NCI-H345 treated with DMSO at 0.1 percent for 48 hours (cell line): ENCODE measurements around the gene DDIT3.
"Not testable (repeated sequence)": the region's sequence is repeated elsewhere in the genome, so short reads cannot be mapped to it uniquely, and the experiment has no call there.

Source experiments
- DNase-seq: peaks from one replicate; lab custom pipeline; 2025; ENCODE audit not compliant: unreplicated experiment; lab: John Stamatoyannopoulos, UW

Gene DDIT3

DNA sequence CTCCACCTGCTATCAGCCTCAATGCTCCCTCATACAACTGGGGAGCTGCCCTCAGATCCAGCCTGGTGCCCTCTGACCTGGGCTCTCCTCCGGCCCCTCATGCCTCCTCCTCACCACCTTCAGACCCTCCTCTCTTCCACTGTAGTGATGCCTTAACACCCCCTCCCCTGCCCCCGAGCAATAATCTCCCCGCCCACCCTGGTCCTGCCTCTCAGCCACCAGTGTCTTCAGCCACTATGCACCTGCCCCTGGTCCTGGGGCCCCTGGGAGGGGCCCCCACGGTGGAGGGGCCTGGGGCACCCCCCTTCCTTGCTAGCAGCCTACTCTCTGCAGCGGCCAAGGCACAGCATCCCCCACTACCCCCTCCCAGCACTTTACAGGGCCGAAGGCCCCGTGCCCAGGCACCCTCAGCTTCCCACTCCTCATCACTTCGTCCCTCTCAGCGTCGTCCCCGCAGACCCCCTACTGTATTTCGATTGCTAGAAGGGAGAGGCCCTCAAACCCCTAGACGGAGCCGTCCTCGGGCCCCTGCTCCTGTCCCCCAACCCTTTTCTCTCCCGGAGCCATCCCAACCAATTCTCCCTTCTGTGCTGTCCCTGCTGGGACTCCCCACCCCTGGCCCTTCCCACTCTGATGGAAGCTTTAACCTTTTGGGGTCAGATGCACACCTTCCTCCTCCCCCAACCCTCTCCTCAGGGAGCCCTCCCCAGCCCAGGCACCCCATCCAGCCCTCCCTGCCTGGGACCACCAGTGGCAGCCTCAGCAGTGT is 5.5 kb upstream of the DDIT3 start:
- no peak for DNase-seq

DNA sequence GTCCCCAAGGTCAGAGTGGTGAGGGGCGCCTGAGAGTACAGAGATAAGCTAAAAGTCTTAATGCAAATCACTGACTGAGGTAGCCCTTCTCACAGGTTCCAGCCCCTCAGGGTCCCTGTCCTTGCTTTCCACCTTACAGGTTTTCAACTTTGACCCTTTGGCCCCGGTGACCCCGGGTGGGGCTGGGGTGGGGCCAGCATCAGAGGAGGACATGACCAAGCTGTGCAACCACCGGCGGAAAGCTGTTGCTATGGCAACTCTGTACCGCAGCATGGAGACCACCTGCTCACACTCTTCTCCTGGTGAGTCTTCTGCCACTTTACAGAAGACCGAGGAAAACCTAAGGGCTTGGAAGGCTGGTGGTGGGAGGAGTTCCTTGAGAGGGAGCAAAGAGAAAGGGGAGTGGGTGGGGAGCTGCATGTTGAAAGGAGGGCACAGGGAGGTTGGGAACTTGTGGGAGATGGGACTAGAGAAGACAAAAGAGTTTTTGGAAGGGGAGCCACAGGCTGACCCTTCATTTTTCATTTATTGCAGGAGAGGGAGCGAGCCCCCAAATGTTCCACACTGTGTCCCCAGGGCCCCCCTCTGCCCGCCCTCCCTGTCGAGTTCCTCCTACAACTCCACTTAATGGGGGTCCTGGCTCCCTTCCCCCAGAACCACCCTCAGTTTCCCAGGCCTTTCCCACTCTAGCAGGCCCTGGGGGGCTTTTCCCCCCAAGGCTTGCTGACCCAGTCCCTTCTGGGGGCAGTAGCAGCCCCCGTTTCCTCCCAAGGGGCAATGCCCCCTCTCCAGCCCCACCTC is 4.7 kb upstream of the DDIT3 start:
- no peak for DNase-seq

DNA sequence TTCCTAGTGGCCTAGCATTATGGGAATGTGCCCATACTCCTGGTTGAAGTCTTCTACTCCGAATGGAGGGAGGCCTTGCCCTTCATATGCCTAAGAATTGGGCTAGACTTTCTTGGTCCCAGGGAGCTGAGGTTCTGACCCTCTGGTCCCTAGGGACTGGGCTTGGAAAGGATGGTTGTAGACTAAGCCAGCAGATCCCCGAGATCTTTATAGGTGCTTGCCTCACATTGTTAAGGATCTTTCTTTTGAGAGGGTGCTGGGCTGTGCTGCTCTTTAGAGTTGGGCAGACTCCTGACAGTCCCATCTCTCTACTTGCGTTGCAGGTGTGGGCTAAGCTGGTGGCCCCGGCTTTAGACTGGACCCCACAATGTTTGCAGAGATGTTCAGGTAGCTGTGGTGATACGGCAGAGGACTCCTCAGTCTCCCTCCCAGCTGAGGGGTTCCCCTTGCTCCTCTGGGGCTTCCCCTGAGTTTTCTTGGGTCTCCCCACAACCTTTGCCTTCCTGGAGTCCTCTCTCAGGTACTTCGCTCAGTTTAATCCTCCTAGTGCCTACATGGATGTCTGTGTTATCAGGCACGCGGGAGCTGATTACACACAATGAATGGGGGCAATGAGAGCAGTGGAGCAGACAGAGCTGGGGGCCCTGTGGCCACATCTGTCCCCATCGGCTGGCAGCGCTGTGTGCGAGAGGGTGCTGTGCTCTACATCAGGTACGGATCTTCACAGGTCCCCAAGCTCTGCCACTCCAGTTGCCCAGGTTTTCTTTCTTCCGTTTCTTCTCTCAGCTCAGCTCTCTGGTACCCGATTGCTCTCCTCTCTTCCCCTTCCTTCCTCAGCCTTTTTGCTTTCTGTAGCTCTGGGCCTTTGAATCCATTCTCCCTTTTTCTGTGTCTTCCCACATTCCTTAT is 3.6 kb upstream of the DDIT3 start:
- no peak for DNase-seq

DNA sequence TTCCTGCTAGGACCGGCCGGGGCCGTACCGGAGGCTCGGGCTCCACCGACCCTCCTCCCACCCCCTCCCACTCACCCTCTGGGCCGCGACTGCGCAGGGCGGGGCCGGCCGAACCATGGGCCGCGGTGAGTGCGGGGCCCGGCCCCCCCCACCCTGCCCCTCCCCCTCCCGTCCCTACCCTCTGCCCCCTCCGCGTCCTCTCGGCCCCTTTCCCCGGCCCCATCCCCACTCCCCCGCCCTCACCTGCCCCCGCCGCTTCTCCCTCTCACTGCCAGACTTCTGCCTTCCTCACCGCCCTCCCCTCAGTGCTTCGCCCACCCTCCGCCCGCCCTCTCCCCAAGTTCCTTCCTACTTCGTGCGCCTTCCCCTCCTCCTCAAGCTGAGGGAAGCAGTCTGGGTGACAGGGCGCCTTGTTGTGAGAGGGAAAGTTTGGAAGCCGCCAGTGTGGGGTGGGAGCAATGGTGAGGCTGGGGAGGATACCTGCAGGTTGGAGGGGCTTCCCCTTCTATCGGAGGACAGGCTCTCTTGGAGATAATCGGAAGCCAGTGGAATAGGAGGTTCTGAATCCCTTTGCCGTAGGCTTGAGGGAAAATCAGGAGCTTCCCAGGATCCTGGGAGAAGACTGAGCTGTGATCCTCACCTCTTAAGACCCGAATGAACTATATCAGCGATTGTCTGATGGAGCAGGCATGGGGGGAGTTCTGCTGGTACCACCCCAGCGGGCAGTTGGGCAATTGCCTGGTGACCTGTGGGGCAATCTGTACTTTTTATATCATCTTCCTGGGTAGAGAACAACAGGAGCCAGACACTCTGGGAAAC is 2.8 kb upstream of the DDIT3 start:
- DNase-seq, result no peak

DNA sequence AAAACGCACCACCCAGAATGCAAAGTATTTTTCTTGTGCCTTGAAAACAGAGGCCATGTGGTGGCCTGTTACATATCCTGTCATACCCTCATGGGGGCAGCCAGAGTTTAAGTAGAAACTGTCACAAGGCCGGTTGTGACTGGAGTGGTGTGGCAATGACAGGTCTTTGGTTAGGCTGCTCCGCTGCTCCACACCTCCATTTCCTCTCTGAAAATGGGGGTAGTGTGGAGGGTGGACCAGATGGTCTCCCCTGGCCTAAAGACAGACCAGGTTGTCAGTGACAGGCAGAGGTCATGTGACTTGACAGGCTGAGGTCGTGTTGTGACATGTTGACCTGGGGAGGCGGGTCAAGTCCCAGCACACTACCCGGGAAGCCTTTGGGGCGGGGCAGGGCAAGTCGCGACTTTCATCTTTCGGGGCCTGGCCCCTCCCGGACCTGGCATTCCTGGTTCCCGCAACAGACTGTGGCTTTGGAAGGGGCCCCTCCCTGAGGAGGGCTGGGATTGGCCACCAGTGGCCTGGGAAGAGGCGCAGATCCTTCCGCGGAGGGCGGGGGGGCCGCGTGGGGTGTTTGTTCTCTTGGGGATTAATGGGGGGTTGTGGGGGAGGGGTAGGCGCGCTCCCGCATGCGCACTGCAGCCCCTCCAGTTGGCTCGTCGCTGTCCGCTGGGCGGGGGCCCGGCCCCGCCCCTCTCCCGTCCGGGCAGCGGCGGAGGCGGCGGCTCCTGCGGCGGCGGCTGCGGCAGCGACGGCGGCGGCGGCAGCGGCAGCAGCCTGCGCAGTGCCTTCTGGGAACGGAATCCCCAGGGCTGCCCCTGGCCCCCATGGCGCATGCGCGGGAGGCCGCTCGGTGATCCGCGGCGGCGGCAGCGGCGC is 1.9 kb upstream of the DDIT3 start, which contains the start of gene MBD6:
Gene MBD6, plus strand, starts transcription at position 814 of the 876 bp plus-strand sequence. CDS start 1,480 bp downstream, outside the sequence.
- peak; percentile 65 for DNase-seq

DNA sequence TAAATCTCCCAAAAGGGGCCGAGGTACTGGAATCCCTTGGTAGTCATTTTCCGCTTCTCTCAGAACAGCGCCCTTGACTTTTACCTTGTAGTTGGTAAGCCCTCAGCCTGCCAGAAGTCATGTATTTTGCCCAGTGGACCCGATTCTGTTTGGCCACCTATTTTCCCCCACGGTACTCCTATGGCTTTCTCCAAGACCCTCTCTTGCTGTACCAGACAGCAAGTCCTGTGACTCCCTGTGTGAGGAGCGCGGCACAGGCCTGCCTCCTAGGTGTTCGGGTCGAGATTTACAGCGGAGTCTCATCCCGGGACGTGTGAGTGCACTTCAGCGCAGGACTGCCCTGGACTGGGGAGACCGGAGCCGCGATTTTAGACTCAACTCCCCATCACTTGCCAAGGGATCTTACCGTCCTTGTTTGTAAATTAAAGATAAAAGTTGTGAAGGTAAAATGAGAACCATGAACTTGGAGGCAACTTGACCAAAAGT is 1.3 kb upstream of the DDIT3 start:
- DNase-seq, result no peak

DNA sequence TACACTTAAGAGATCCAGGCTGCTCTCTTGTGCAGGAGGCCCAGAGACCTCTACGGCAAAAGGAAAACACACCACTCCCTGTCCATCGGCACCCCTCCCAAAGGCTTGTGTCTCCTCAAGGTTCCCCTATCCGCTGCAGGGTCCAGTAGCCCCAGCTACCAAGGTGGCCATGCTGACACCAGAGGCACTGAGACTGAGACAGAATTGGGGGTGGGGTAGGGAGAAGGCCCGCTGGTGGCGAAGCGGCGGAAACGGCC is 590 bp downstream of the DDIT3 start:
- no peak for DNase-seq

DNA sequence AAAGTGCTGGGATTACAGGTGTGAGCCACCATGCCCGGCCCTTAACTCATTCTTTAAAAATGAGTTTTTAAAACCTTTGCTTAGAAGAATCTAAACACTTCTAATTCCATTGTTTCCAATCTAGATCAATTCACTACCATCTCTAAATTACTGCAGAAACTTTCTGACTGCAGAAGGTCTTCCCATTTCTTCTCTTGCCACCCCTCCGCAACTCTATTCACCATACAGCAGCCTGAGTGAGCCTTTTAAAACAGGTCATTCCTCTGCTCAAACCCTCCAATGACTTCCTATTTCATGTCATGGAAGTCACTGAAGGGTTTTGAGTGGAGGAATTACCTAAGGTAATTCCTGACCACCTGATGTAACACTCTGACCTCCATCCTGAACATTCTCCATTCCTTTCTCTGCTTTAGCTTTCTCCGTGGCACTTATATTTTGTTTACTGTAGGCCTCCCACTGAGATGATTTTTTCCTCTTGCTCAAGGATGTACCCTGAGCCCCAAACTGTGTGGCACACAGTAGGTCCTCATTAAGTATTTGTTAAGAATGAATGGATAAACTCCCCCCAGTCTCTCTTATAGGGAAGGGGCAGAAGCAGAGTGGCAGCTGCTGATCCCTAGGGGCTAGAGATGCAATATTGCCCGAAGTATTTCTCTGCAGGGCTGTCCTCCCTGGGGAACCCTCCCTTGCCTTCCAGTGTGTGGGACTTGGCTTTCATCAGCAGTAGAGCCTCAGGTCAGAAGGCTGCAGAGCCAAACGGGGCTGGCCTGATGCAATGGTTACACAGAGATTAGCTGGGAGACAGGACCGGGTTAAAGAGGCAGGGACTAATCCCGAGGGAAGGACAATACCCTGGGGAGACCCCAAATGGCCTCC is 1.2 kb downstream of the DDIT3 start:
- no peak for DNase-seq

DNA sequence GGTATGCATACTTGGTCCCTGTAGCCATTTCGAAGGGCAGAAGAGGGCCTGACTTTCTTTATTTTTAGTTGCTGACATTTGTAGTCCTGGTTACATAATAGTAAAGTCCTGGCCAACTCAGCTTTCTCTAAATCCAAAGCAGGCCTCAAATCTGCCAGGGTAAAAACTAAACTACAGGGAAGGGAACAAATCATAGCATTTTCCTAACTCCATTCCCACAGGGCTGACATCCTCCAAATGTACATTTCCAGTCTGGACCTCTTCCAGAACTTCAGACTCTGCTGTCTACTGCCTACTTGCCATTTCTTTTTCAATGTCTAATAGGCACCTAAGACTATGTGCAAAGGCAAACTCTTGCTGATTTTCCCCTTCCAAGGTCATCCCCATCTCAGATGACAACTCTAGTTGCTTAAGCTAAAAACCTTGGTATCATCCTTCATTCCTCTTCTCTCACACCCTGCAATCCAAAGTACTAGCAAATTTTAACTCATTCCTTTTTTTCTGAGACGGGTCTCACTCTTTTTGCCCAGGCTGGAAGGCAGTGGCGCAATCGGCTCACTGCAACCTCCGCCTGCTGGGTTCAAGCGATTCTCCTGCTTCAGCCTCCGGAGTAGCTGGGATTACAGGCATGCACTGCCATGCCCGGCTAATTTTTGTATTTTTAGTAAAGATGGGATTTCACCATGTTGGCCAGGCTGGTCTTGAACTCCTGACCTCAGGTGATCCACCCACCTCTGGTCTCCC is 2.0 kb downstream of the DDIT3 start:
- no peak for DNase-seq

DNA sequence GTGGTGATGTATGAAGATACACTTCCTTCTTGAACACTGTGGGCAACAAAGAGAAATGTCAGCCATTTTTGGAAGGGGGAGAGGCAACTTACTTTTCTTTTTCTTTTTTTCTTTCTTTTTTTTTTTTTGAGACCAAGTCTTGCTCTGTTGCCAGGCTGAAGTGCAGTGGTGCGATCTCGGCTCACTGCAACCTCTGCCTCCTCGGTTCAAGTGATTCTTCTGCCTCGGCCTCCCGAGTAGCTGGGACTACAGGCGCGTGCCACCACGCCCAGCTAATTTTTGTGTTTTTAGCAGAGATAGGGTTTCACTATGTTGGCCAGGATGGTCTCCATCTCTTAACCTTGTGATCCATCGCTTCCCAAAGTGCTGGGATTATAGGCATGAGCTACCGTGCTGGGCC is 2.6 kb downstream of the DDIT3 start:
- DNase-seq, result not testable (repeated sequence)

DNA sequence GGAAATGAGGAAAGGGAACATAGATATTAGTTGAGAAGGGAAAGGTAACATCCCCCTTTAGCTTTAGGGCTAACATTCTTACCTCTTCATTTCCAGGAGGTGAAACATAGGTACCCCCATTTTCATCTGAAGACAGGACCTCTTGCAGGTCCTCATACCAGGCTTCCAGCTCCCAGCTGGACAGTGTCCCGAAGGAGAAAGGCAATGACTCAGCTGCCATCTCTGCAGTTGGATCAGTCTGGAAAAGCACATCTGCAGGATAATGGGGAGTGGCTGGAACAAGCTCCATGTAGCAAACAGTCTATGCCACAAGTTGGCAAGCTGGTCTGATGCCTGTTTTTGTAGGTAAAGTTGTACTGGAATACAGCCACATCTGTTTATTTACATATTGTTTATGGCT is 3.1 kb downstream of the DDIT3 start:
- DNase-seq, result no peak

DNA sequence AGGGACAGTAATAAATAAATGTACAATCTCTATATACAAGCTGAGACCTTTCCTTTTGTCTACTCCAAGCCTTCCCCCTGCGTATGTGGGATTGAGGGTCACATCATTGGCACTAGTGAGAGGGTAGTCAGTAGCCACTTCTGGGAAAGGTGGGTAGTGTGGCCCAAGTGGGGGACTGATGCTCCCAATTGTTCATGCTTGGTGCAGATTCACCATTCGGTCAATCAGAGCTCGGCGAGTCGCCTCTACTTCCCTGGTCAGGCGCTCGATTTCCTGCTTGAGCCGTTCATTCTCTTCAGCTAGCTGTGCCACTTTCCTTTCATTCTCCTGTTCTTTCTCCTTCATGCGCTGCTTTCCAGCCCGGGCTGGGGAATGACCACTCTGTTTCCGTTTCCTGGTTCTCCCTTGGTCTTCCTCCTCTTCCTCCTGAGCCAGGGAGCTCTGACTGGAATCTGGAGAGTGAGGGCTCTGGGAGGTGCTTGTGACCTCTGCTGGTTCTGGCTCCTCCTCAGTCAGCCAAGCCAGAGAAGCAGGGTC is 3.6 kb downstream of the DDIT3 start:
- DNase-seq, result no peak

DNA sequence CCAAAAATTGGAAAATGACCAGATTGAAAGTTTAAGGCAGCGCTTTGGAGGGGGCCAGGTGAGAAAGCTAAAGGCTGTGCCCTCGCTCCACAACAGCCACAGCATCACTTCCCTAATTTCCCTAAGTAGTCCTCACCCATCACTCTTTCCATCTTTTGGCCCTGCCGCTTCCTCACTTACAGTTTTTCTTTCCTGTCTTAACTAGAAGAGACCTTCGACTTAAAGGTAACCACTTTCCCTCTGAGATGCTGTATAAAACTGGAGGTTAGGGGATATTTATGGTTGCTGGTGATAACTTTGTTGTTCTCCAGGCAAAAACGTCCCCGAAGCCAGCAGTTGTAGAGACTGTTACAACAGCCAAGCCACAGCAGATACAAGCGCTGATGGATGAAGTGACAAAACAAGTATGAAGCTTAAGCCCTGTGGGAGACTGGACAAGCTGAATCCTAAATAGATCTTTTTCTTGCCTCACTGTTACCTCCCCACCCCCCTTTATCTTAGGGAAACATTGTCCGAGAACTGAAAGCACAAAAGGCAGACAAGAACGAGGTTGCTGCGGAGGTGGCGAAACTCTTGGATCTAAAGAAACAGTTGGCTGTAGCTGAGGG is 4.3 kb downstream of the DDIT3 start:
- DNase-seq, result no peak

DNA sequence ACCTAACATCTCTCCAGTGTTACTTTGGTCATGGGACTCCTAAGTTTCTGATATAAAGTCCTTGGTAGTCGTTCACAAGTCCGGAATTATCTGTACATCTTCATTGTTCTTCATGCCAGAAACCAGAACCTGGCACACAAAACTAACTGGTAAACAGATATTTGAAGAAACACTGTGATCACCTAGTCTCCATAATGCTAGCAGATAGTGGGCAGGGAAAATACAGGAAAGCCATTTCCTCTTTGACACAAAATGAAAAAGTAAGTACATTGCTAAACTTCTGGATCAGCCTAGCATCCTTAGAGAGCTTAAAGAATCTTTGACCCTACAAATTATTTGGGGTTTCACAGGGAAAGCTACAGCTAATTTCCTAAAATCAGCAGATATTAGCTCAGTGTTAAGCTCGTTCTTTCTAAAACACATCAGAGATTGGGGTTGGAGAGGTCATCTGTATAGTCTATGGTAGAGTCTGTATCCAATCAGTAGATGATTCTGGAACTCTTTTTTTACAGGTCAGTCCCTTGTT is 4.8 kb downstream of the DDIT3 start:
- no peak for DNase-seq

DNA sequence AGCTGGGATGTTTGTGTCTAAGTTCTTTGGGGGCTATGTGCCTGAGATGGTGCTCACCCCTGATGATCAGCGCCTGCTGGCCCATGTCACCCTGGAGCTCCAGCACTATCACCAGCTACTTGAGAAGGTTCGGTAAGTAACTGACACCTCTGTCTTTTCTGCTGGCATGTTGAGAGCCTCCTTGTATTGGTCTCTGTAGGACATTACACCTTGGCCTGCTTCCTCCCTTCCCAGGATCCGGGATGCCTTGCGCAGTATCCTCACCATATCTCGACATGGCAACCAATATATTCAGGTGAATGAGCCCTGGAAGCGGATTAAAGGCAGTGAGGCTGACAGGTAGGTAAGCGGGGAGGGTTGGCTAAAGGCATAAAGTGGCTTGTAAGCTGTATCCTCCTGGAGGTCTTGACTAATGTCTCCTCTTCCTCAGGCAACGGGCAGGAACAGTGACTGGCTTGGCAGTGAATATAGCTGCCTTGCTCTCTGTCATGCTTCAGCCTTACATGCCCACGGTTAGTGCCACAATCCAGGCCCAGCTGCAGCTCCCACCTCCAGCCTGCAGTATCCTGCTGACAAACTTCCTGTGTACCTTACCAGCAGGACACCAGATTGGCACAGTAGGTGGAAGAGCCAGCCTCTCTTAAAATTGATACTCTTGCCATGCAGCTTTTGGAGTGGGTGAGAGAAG is 5.5 kb downstream of the DDIT3 start:
- DNase-seq, result peak; percentile 66

DNA sequence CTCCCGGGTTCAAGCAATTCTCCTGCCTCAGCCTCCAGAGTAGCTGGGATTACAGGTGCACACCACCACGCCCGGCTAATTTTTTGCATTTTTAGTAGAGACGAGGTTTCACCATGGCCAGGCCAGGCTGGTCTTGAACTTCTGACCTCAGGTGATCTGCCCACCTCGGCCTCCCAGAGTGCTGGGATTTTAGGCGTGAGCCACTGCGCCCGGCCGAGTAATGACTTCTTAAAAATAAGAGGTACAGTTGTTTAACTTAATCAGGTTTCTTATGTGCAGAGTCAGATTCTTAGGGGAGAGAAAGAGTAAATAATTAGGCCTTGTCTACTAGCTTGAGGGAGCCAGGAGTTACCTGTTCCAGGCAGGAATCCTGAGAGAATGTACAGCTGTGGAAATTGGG is 6.1 kb downstream of the DDIT3 start:
- not testable (repeated sequence) for DNase-seq
